ENCODE results near the gene NTM. TPM values are rescaled to one million over a fixed set of nuclear protein-coding genes. Genes with fewer than 3 reads are reported as not detected.

Gene NTM
- total RNA-seq, 1 experiment from 2014 or later: 16.4 TPM

GRCh38 chr11:131670876-131671275, 300.5 kb downstream of the NTM start:
- POLR2A ChIA-PET: no interaction called here

More at GRCh38 chr11:131670876-131671275, 300.5 kb downstream of the NTM start:
- DNase-seq (ENCODE audit: low spot score) (no peak), ATAC-seq (no peak)
- Mint-ChIP-seq H3K36me3 (no peaks in the 10 kb centered on the region), H3K4me3 (no peak overlapping the region), H3K4me1 (peaks cover 17% of the 10 kb centered on the region), H3K9me3 (no peaks in the 10 kb centered on the region), H3K27ac (no peak overlapping the region), H3K27me3 (ENCODE audit: low read depth) (no peaks in the 10 kb centered on the region; the same call in 1 of the 2 replicates)
- TF ChIP-seq ZBTB21 (CRISPR knock-in tag; IDR thresholded peaks at IDR 0.05; ENCODE audit: borderline replicate concordance): no peak
- no peak for TF ChIP-seq PRRX2 (CRISPR knock-in tag; IDR thresholded peaks at IDR 0.05)
- TF ChIP-seq ZNF416 (CRISPR knock-in tag; IDR thresholded peaks at IDR 0.05): no peak
- no peak for TF ChIP-seq EMX1 (CRISPR knock-in tag; IDR thresholded peaks at IDR 0.05)
- TF ChIP-seq ATF6 (CRISPR knock-in tag; IDR thresholded peaks at IDR 0.05): no peak
- no peak for TF ChIP-seq SP1 (CRISPR knock-in tag; conservative IDR thresholded peaks at IDR 0.05)
- TF ChIP-seq ZNF281 (CRISPR knock-in tag; IDR thresholded peaks at IDR 0.05): no peak
- TF ChIP-seq CDX4 (CRISPR knock-in tag; IDR thresholded peaks at IDR 0.05; ENCODE audit: borderline replicate concordance): no peak
- no peak for TF ChIP-seq NFE2L1 (CRISPR knock-in tag; IDR thresholded peaks at IDR 0.05)
- no peak for TF ChIP-seq STAT6 (CRISPR knock-in tag; conservative IDR thresholded peaks at IDR 0.05; ENCODE audit: low read depth)
- no peak for TF ChIP-seq NR1H2 (CRISPR knock-in tag; IDR thresholded peaks at IDR 0.05)
- no peak for TF ChIP-seq MLX (CRISPR knock-in tag; IDR thresholded peaks at IDR 0.05)
- no peak for TF ChIP-seq ATF2 (CRISPR knock-in tag; IDR thresholded peaks at IDR 0.05; ENCODE audit: borderline replicate concordance, low read depth)
- TF ChIP-seq ZSCAN18 (CRISPR knock-in tag; IDR thresholded peaks at IDR 0.05): no peak
- CTCF ChIA-PET: interaction anchor here (1.1 to 7.1 kb wide), 3 partner anchors 14 to 90 kb away, joined by 3 to 69 read pairs (median 68); no protein-coding TSS in a partner anchor
